Stimulated activated CD8-positive, alpha-beta memory T cell treated with anti-CD3 and anti-CD28 coated beads, Interleukin-7, amount 100 ng/mL, for 4 hours (primary cell): ENCODE measurements around the gene THAP12.

Experiments
- DNase-seq, 2 donors: peaks; one replicate each; pipeline ENCODE4 v3.0.0-alpha.2; 2020; ENCODE audit warnings: low read depth in 2 of 2

THAP12 gene

GRCh38 chr11:76379807-76380158 lies 1.1 kb downstream of the THAP12 start:
- no peak for DNase-seq

DNA sequence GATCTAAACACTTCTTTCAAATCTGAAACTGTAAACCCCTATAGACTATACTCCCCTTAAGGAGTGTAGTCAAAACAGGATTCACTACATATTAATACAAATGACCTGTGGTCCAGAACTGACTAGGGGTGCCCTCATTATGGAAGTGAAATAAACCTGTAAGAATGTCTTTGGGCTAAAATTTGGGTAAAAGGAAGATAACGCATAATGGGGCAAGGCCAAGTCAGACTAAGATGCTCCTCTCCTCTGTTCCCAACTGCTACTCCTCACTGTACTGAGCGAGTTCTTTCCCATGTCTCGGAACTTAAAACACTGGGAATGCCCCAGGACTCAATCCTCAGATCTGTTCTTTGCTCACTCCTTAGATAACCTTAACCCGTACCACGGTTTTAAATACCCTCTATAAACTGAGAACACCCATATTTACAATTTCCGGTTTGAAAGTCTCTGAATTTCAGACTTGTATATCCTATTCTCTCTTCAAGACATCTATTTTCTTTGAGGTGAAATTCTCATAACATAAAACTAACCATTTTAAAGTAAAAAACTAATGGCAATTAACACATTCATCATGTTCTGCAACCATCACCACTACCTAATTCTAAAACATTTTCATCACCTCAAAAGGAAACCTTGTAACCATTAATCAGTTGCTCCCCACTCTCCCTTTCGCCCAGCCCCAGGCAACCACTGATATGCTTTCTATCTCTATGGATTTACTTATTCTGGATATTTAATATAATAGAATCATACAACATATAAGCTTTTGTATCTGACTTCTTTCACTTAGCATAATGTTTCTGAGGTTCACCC lies 4.0 kb downstream of the THAP12 start:
- DNase-seq = no peak

DNA sequence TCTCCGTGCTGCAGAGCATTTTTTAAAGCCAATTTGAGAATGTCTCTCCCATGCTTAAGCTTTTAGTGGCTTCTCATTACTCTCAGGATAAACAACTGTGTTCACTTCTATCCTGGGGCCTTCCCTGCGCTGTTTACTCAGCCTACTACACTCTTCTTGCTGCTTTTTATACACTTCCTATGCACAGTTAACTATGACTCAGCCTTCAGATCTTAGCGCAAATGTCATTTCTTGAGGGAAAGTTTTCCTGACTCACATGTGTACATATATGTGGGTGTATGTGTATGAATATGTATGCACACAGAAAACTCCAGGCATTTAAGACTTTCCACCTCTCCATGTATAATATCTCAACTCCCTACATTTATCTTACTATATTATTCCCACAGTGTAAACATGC lies 9.8 kb downstream of the THAP12 start:
- DNase-seq = no peak

- no peak for DNase-seq
Observed at GRCh38 chr11:76369406-76369805, 11.5 kb downstream of the THAP12 start.

DNA sequence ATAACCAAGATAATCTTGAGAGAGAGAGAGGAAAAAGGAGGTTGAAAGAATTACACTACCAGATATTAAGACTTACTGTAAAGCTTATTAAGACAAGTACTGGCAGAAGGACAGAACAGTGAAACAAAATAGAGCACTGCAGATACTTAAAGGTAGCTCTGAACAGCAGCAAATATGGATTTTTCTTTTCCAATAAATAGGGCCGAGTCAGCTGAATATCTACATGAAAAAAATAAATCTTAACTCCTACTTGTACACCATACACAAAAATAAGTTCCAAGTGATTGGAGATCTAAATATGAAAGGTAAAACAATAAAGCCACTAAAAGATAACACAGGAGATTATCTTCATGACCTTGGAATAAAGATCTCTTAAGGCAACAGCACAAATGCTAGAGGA lies 12.4 kb downstream of the THAP12 start:
- no peak for DNase-seq

GRCh38 chr11:76365038-76365679 lies 15.8 kb downstream of the THAP12 start:
- no peak for DNase-seq

DNA sequence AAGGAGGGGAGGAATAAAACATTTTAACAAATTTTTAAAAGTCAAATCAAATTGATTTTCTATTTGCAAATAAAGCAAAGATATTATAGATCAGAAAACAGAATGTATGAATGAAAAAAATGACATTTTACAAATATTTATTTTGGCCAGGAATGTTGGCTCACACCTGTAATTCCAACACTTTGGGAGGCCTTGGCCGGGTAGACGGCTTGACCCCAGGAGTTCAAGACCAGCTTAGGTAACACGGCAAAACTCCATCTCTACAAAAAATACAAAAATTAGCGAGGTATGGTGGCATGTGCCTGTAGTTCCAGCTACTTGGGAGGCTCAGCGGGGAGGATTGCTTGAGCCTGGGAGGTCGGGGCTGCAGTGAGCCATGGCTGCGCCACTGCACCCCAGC lies 18.2 kb downstream of the THAP12 start:
- DNase-seq = no peak

- no peak for DNase-seq
Observed at GRCh38 chr11:76361776-76362175, 19.2 kb downstream of the THAP12 start.

DNA sequence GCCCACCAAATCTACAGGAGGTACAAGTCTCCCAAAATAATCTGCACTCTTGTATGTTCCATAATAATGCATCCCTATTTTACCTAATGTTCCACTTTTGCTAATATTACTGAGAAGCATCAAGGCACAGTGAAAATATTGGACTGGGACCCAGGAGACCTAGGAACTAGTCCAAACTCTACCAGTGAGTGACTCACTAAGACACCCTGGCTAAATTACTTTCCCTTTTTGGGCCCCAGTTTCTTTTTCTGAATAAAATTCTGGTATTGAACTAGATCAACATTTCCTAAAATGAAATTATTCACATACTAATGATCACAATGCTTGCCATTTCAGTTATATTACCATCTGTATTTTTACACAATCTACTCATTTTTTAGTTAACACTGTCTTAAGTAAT lies 19.6 kb downstream of the THAP12 start:
- DNase-seq = no peak

GRCh38 chr11:76355172-76355571 lies 25.8 kb downstream of the THAP12 start:
- no peak for DNase-seq

- DNase-seq = no peak
Observed at GRCh38 chr11:76348348-76348747, 32.6 kb downstream of the THAP12 start.

GRCh38 chr11:76347466-76347865 lies 33.5 kb downstream of the THAP12 start:
- no peak for DNase-seq

- no peak for DNase-seq
Observed at GRCh38 chr11:76339221-76339620, 41.7 kb downstream of the THAP12 start.

DNA sequence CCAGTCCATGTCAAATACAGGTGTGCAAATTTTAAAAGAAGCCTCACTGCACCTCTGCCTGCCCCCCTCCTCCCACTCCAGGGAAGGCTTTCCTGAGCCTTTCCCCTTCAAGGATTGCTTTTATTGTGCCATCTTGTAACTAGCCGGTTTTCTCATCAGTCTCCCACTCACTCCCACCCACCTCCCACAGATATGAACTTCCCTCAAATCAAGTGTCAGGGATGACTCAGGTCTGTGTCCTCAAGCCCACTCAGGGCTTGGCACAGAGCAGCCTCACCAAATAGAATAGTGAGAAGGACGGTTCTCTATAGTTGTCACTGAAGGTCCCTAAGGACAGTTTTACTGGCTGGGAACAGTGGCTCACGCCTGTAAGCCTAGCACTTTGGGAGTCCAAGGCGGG lies 43.0 kb downstream of the THAP12 start:
- DNase-seq = no peak

DNA sequence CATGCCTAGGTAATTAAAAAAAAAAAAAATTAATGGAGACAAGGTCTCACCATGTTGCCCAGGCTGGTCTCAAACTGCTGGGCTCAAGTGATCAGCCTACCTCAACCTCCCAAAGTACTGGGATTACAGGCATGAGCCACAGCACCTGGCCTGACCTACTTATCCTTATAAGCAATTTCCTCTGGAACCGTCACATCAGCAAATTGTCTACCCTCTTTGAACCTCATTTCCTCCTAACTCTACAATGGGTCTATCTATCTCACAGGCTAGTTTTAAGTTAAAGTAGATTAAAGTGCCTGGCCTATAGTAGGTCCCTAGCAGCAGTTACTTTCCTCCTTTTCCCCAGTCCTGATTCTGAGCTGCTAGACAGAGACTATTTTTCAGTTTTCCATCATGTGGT lies 43.5 kb downstream of the THAP12 start:
- no peak for DNase-seq

DNA sequence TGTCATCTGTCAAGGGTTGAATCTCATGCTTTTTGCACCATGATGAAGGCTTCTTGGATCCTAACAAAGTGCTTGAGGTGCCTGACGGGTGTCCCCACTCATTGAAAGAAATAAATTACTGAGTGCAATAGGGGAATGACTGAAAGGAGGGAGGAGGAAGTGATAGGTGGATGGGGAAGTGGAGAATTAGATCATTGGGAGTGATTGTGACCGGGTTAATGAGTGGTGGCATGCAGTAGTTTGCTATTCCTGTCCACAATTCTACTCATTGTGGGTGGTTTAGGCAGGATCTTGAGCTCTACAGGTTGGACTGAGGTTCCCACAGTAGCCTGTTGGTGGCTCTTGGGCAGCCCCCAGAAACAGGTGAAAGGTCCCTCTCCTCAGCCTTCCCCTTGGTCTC lies 44.3 kb downstream of the THAP12 start:
- no peak for DNase-seq

DNA sequence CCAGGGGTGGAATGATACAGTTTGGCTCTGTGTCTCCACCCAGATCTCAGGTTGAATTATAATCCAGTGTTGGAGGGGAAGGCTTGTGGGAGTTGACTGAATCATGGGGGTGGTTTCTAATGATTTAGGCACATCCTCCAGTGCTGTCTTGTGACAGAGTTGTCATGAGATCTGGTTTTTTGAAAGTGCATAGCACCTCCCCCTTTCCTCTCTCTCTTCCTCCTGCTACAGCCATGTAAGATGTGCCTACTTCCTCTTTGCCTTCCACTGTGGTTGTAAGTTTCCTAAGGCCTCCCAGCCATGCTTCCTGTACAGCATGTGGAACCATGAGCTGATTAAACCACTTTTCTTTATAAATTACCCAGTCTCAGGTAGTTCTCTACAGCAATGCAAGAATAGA lies 45.1 kb downstream of the THAP12 start:
- DNase-seq = no peak

DNA sequence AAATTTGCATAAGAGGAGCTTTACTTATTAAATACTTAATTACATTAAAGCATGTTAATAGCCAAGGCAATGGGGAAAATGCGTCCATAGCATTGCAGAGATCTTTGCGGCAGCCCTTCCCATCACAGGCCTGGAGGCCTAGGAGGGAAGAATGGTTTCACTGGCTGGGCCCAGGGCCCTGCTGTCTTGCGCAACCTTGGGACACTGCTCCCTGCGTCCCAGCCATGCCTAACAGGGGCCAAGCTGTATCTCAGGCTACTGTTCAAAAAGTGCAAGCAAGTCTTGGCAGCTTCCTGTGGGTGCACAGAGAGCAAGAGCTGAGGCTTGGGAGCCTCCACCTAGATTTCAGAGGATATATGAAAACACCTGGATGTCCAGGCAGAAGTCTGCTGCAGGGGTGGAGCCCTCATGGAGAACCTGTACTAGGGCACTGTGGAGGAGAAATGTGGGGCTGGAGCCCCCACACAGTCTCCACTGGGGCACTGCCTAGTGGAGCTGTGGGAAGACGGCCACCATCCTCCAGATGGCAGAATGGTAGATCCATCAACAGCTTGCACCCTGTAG lies 46.0 kb downstream of the THAP12 start:
- DNase-seq = no peak

- DNase-seq = no peak
Observed at GRCh38 chr11:76330651-76331050, 50.3 kb downstream of the THAP12 start.

- no peak for DNase-seq
Observed at GRCh38 chr11:76329983-76330382, 50.9 kb downstream of the THAP12 start.

GRCh38 chr11:76329084-76329648 lies 51.8 kb downstream of the THAP12 start:
- no peak for DNase-seq

DNA sequence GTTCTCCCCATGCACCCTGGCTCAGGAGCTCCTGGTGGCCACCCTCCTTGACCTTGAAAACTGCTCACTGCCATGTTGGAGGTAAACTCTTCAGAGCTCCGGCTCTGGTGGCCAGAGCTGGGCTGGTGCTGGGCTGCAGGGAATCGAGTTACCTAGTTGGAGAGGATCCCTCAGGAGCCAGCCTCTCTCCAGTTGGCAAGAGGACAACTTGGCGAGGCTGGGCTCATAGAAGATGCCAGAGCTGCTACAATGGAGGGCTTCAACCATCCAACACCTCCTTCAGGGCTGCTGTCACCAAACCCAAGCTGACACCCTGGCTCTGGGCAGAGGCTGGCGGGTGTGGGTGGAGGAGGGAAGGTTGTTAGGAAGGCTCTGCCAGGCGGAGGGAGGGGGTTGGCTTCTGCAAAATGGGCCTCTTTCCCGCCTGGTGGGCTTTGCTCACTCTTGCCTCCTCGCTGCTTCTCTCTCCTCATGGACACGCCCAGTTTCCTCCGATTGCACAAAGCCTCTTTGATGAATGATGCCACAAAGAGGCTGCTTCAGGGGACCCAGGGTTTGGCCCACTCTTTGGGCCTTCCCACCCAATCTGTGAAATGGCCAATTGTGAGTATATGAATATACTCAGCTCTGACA lies 53.1 kb downstream of the THAP12 start:
- DNase-seq = no peak

- no peak for DNase-seq
Observed at GRCh38 chr11:76327202-76327601, 53.7 kb downstream of the THAP12 start.
